Effector memory CD8-positive, alpha-beta T cell (primary cell): ENCODE measurements around the gene DTNA.

Experiments
- ATAC-seq: fragments of 150-1000 bp; cut with Tn5 transposase; replicated peaks from 2 replicates; pipeline ENCODE4 v1.10.0; 2021; ENCODE audit warnings: mild to moderate bottlenecking, moderate library complexity
- DNase-seq, 3 experiments: peaks; one replicate each; pipeline ENCODE4 v3.0.0; 2021
- H3K27ac Mint-ChIP-seq, 2 donors: one replicate each; pipeline ENCODE4 v1.8.0; 2022; ENCODE audit warnings: mild to moderate bottlenecking in 2 of 2, mixed read lengths in 2 of 2, moderate library complexity in 2 of 2
- H3K27me3 Mint-ChIP-seq, 2 donors: one replicate each; pipeline ENCODE4 v1.8.0; 2022; ENCODE audit warnings: mixed read lengths in 2 of 2
- H3K36me3 Mint-ChIP-seq: one replicate; pipeline ENCODE4 v1.8.0; 2022; ENCODE audit warnings: mild to moderate bottlenecking, moderate library complexity, mixed read lengths; ENCODE audit not compliant: insufficient read depth
- H3K4me1 Mint-ChIP-seq, 2 donors: one replicate each; pipeline ENCODE4 v1.8.0; 2022; ENCODE audit warnings: low read depth in 2 of 2, mixed read lengths in 2 of 2
- H3K4me3 Mint-ChIP-seq, 2 donors: one replicate each; pipeline ENCODE4 v1.8.0; 2022; ENCODE audit warnings: mild to moderate bottlenecking in 2 of 2, mixed read lengths in 2 of 2, moderate library complexity in 2 of 2
- H3K9me3 Mint-ChIP-seq, 2 donors: one replicate each; pipeline ENCODE4 v1.8.0; 2022; ENCODE audit warnings: mixed read lengths in 2 of 2

The DTNA gene

GRCh38 chr18:34758378-34758948, 48.4 kb downstream of the DTNA start:
- ATAC-seq (no peak), DNase-seq (no peak)
- Mint-ChIP-seq H3K36me3 (no peaks in the 10 kb centered on the region), H3K4me1 (no peaks in the 10 kb centered on the region), H3K27ac (no peak overlapping the region), H3K9me3 (peaks cover 0 to 2% of the 10 kb centered on the region in 2 donors), H3K4me3 (no peak overlapping the region), H3K27me3 (peaks cover 0 to 32% of the 10 kb centered on the region in 2 donors)

GRCh38 chr18:34760444-34760843, 50.3 kb downstream of the DTNA start:
- H3K4me1 Mint-ChIP-seq = no peaks in the 10 kb centered on the region

GRCh38 chr18:34764451-34764850, 54.4 kb downstream of the DTNA start:
- no peak for ATAC-seq
- no peak overlapping the region for H3K27ac Mint-ChIP-seq
- peaks cover 0 to 2% of the 10 kb centered on the region in 2 donors for H3K9me3 Mint-ChIP-seq
- H3K36me3 Mint-ChIP-seq = no peaks in the 10 kb centered on the region
- no peak for DNase-seq
- peaks cover 0 to 16% of the 10 kb centered on the region in 2 donors for H3K27me3 Mint-ChIP-seq
- no peak overlapping the region for H3K4me3 Mint-ChIP-seq
- H3K4me1 Mint-ChIP-seq = no peaks in the 10 kb centered on the region

More at GRCh38 chr18:34760444-34760843, 50.3 kb downstream of the DTNA start:
- Mint-ChIP-seq H3K36me3 (no peaks in the 10 kb centered on the region), H3K9me3 (peaks cover 0 to 2% of the 10 kb centered on the region in 2 donors), H3K27me3 (peaks cover 0 to 24% of the 10 kb centered on the region in 2 donors), H3K4me3 (no peak overlapping the region), H3K27ac (no peak overlapping the region)
- DNase-seq (no peak), ATAC-seq (no peak)

GRCh38 chr18:34767601-34768027, 57.5 kb downstream of the DTNA start:
- DNase-seq (no peak), ATAC-seq (no peak)
- no peaks in the 10 kb centered on the region for H3K4me1 Mint-ChIP-seq
- H3K27ac Mint-ChIP-seq = no peak overlapping the region
- H3K36me3 Mint-ChIP-seq = peaks cover 2% of the 10 kb centered on the region
- H3K4me3 Mint-ChIP-seq = no peak overlapping the region
- peaks cover 0 to 2% of the 10 kb centered on the region in 2 donors for H3K9me3 Mint-ChIP-seq
- H3K27me3 Mint-ChIP-seq = peaks cover 6 to 11% of the 10 kb centered on the region in 2 donors

GRCh38 chr18:34771958-34772357, 61.9 kb downstream of the DTNA start:
- Mint-ChIP-seq H3K9me3 (peaks cover 0 to 2% of the 10 kb centered on the region in 2 donors), H3K4me1 (no peaks in the 10 kb centered on the region), H3K4me3 (no peak overlapping the region), H3K27me3 (peaks cover 19 to 32% of the 10 kb centered on the region in 2 donors), H3K27ac (no peak overlapping the region), H3K36me3 (peaks cover 2% of the 10 kb centered on the region)
- DNase-seq (no peak), ATAC-seq (no peak)

- H3K27ac Mint-ChIP-seq = no peak overlapping the region
- H3K9me3 Mint-ChIP-seq = peaks cover 0 to 2% of the 10 kb centered on the region in 2 donors
- H3K27me3 Mint-ChIP-seq = peaks cover 20 to 34% of the 10 kb centered on the region in 2 donors
- DNase-seq = no peak
- H3K4me3 Mint-ChIP-seq = no peak overlapping the region
- no peaks in the 10 kb centered on the region for H3K4me1 Mint-ChIP-seq
- no peak for ATAC-seq
- peaks cover 2% of the 10 kb centered on the region for H3K36me3 Mint-ChIP-seq
Observed at GRCh38 chr18:34772887-34773286, 62.8 kb downstream of the DTNA start.

- DNase-seq (no peak), ATAC-seq (no peak)
- Mint-ChIP-seq H3K4me3 (no peak overlapping the region), H3K36me3 (peaks cover 2% of the 10 kb centered on the region), H3K27me3 (peaks cover 20 to 34% of the 10 kb centered on the region in 2 donors), H3K27ac (no peak overlapping the region), H3K9me3 (no peaks in the 10 kb centered on the region), H3K4me1 (no peaks in the 10 kb centered on the region)
Observed at GRCh38 chr18:34773378-34773777, 63.3 kb downstream of the DTNA start.

GRCh38 chr18:34773961-34774766, 64.1 kb downstream of the DTNA start:
- no peak for ATAC-seq
- Mint-ChIP-seq H3K4me3 (no peak overlapping the region), H3K27ac (no peak overlapping the region), H3K27me3 (peaks cover 20 to 34% of the 10 kb centered on the region in 2 donors), H3K4me1 (no peaks in the 10 kb centered on the region), H3K9me3 (no peaks in the 10 kb centered on the region), H3K36me3 (peaks cover 2% of the 10 kb centered on the region)
- no peak for DNase-seq

GRCh38 chr18:34775461-34775860, 65.4 kb downstream of the DTNA start:
- DNase-seq (no peak), ATAC-seq (no peak)
- H3K4me3 Mint-ChIP-seq = no peak overlapping the region
- H3K9me3 Mint-ChIP-seq = no peaks in the 10 kb centered on the region
- peaks cover 20 to 34% of the 10 kb centered on the region in 2 donors for H3K27me3 Mint-ChIP-seq
- H3K4me1 Mint-ChIP-seq = no peaks in the 10 kb centered on the region
- H3K36me3 Mint-ChIP-seq = peaks cover 2% of the 10 kb centered on the region
- no peak overlapping the region for H3K27ac Mint-ChIP-seq

GRCh38 chr18:34779112-34779511, 69.0 kb downstream of the DTNA start:
- no peaks in the 10 kb centered on the region for H3K9me3 Mint-ChIP-seq
- peaks cover 13 to 18% of the 10 kb centered on the region in 2 donors for H3K27me3 Mint-ChIP-seq
- no peak for DNase-seq
- no peaks in the 10 kb centered on the region for H3K36me3 Mint-ChIP-seq
- no peak for ATAC-seq
- no peak overlapping the region for H3K27ac Mint-ChIP-seq
- no peaks in the 10 kb centered on the region for H3K4me1 Mint-ChIP-seq
- no peak overlapping the region for H3K4me3 Mint-ChIP-seq

- Mint-ChIP-seq H3K27ac (no peak overlapping the region), H3K36me3 (no peaks in the 10 kb centered on the region), H3K9me3 (no peaks in the 10 kb centered on the region), H3K27me3 (peaks cover 8 to 13% of the 10 kb centered on the region in 2 donors), H3K4me3 (no peak overlapping the region), H3K4me1 (no peaks in the 10 kb centered on the region)
- no peak for ATAC-seq
- no peak for DNase-seq
Observed at GRCh38 chr18:34780856-34781255, 70.8 kb downstream of the DTNA start.

GRCh38 chr18:34783501-34783900, 73.4 kb downstream of the DTNA start:
- Mint-ChIP-seq H3K9me3 (no peaks in the 10 kb centered on the region), H3K27ac (no peak overlapping the region), H3K27me3 (peaks cover 14 to 18% of the 10 kb centered on the region in 2 donors), H3K4me1 (no peaks in the 10 kb centered on the region), H3K36me3 (no peaks in the 10 kb centered on the region), H3K4me3 (no peak overlapping the region)
- ATAC-seq = no peak
- no peak for DNase-seq

- no peak overlapping the region for H3K4me3 Mint-ChIP-seq
- no peak for ATAC-seq
- no peak overlapping the region for H3K27ac Mint-ChIP-seq
- H3K4me1 Mint-ChIP-seq = no peaks in the 10 kb centered on the region
- H3K36me3 Mint-ChIP-seq = no peaks in the 10 kb centered on the region
- H3K9me3 Mint-ChIP-seq = no peaks in the 10 kb centered on the region
- H3K27me3 Mint-ChIP-seq = peaks cover 29 to 44% of the 10 kb centered on the region in 2 donors
- no peak for DNase-seq
Observed at GRCh38 chr18:34786162-34786741, 76.2 kb downstream of the DTNA start.
